Stimulated activated CD4-positive, alpha-beta T cell treated with anti-CD3 and anti-CD28 coated beads, Interleukin-4, amount 100 ng/mL, for 4 hours (primary cell): ENCODE measurements around the gene GSG1L.

ENCODE experiments used
- DNase-seq, 2 experiments: peaks; one replicate each; pipeline ENCODE4 v3.0.0-alpha.2; 2020

GSG1L gene

DNA sequence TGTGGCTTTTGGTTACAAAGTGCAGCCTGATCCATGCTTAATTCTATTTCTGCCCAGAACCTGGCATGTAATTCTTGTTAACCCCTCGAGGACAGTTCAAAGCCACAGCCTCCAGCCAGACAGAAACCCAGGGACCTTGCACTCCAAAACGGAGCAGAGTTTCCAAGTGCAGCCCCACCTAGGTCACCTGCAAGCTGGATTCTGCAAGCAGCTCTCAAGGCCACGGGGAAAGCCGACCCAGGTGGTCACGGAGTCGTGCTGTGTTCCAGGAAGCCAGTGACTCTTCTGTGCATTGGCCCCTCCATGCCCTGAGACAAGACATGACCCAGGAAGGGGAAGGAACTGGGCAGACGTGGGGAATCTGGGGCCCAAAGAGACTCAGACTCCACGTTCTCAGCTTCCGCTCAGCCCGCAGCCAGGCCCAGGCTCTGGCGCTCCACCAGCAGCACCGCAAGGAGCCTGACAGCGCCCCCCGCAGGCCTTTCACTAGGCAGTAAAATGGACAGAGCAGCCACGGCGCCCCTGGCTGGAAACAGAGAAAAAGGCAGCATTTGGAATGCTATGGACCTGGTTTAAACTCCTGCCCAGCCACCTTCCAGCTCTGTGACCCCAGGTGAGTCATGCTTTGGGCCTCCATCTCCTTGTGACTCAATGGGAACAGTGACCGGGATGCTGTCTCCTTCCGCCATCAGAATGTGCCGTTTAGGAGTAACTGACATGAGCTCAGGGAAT lies 27.3 kb upstream of the GSG1L start:
- DNase-seq = no peak

DNA sequence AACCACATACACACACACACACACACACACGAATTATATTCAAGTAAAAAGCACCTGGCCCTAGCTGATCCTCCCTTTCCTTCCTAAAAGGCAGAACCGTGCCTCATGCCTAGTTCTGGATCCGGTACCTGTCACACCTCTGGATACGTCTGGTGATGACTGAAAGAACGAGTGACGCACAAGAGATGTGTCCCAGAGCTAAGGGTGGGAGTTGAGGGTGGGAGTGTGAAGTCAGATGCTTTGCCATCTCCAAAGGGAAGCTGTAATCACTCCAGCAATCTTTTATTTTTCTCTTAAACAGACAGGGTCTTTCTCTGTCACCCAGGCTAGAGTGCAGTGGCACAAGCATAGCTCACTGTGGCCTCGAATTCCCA lies 26.5 kb upstream of the GSG1L start:
- DNase-seq = no peak

DNA sequence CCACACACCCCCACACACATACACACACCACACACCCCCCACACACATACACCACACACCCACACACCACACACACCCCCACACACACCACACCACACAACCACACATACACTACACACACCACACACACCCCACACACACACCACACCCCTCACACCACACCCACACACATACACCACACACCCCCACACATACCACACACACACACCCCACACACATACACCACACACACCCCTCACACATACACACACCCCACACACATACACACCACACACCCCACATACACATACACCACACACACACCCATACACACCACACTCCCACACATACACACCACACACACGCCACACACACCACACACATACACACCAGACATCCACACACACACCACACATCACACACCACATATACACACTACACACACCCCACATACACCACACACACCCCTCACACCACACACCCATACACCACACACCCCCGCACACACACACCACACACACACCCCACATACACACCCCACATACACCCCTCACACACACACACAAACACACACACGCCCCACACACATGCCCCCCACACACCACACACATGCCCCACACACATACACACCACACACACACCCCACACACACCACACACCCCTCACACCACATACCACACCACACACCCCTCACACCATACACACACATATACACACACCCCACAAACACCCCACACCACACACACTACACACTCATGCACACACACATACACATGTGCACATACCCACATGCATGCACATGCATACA lies 25.9 kb upstream of the GSG1L start:
- DNase-seq = no peak

DNA sequence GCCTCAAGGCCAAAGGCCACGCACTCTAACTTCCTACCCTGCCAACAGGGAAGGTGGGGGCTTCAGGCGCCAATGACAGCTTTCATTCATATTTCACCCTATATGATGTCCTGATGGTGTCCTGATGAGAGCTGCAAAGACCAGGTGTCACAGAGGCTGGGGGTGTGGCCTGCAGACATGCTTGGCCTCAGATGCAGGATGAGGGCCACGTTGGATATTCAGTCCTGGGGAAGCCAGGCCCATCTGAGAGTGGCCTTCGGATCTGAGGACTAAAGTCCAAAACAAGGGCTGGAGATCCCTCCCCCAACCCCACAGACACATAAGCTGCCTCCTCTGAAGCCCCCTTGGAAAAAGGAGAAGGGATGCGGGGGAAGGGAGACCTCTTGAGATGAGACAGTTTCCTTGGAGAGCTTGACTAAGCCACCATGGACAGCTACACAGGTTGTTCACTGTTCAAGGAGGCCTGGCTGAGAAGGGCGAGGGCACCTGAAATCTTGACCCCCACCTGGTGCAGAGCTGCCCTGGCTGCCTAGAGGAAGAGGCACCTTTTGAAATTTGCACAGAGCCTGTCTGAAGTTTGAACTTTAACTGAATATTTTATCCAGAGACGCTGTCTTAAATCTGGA lies 24.3 kb upstream of the GSG1L start:
- no peak for DNase-seq

DNA sequence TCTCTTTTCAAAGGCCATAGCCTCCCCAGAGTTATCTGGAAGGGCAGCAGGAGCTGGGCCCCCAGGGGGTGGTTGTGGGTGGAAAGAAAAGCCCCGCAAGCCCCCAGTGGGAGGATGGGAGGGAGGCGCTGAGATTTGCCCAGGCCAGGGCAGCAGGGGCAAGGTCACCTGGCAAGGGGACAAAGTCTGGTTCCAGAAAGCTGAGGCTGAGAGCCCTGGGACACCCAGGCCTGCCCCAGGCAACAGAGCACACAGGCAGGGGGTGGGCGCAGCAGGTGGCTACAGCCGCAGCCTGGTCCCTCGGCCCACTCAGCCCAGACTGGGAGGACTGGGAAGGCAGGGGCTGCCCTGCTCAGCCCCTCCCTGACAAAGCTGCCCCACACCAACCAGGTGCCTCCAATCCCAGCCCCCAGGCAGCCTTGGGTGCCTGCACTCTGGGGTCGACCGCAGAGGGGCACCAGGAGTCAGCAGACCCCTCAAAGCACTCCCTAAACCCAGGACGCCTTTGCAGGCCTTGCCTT lies 23.7 kb upstream of the GSG1L start:
- no peak for DNase-seq

DNA sequence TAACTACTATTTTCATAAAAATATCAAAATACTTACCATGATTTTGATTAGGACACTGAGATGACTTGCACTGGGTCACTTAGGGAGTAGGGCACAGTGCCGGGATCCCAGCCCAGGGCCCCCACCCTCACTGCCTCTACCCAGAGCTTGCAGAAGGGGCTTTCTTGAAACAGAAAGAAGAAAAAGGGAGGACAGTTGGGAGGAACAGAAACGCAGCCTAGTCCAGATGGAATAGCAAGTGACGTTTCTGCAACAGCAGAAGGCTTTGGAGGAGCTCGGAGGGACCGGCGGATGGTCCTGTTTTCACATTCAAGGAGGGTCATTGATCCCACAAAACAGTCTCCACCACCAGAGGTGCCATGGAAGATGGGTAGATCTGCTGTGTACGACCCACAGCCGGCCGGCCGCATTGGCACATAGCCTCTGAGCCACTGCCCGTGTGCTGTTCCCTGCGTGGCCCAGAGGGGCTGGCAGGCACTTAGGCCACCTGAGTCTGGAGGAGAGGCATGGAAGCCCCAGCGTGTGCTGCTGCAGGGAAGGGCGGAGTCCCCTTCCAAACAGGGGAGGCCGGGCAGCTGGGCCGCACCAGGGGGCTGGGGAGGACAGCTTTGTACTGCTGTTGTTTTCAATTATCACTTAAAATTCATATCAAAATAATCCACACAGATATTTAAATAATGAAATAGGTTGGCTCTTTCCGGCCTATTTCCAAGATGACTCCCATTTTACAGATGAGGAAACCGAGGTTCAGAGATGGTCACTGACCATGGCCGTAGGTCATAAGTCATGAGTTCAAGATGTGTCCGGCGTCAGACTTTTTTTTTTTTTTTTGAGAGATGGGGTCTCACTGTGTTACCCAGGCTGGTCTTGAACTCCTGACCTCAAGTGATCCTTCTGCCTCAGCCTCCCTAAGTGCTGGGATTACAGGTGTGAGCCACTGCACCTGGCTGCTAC lies 22.9 kb upstream of the GSG1L start:
- DNase-seq = no peak

DNA sequence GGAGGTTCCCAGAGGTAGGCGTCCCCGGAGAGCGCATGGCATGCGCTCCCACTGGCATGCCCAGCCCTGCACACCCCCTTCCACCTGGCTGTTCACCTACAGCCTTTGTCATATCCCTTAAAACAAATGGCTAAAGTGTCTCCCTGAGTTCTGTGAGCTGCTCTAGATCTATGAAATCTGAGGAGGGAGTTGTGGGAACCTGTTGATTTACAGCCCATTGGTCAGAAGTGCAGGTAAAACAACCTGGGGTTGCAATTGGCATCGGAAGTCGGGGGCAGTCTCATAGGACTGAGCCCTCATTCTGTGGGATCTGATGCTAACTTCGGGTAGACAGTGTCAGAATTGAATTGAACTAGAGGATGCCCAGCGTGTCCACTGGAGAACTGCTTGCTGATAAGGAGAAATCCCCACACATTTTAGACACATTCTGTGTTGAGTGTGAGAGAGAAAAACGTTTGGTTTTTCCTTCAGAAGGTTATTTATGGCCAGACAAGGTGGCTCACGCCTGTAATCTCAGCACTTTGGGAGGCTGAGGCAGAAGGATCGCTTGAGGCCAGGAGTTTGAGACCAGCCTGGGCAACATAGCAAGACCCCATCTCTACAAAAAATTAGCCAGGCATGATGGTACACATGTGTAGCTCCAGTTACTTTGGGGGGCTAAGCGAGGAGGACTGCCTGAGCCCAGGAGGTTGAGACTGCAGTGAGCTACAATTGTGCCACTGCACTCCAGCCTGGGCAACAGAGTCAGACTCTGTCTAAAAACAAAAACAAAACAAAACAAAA lies 22.1 kb upstream of the GSG1L start:
- no peak for DNase-seq

DNA sequence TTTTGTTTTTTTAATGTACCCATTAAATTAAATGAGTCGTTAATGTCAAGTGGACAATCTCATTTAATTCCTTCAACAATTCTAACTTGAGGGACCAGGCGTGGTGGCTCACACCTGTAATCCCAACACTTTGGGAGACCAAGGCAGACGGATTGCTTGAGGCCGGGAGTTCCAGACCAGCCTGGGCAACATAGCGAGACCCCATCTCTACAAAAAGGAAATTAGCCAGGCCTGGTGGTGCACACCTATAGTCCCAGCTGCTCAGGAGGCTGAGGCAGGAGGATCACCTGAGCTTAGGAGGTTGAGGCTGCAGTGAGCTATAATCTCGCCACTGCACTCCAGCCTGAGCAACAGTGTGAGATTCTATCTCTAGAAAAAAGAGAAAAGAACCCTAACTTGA lies 20.7 kb upstream of the GSG1L start:
- no peak for DNase-seq

DNA sequence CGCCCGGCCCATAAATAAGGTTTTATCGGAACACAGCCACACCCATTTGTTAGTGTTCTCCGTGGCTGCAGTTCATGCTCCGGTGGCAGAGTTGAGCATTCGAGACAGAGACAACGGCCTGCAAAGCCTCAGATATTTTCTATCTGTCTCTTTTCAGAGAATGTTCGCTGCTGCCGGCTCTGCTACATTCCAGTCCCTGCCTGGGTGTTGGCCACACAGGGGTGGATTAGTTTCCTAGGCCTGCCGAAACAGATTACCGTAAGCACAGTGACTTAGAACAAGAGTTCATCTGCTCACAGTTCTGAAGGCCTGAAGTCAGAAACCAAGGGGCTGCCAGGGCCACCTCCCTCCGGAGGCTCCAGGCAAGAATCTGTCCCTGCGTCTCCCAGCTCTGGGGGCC lies 19.1 kb upstream of the GSG1L start:
- no peak for DNase-seq

DNA sequence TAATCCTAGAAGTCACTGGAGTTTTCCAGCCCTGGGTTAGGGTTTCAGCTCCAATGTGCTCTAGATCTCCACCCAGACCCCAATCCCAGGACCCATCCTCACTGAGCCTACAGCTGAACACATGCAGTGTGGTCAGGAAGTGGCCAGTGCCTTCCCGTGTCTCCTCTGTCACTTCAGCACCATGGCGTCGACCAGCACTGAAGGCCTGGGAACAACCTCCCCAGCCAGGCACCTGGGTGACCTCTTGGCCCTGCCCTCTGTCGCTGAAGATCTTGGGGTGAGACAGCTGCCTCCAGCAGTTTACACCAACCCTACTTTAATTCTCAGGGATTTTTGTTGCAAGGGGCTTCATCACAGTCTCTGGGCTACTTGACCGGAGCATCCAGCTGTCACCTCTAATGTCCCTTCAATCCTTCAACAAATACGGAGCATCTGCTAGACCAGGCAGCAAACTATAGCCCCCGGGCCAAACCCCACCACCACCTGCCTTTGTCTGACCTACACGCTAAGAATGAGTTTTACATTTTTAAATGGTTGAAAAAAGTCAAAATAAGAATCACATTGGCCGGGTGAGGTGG lies 18.0 kb upstream of the GSG1L start:
- no peak for DNase-seq

DNA sequence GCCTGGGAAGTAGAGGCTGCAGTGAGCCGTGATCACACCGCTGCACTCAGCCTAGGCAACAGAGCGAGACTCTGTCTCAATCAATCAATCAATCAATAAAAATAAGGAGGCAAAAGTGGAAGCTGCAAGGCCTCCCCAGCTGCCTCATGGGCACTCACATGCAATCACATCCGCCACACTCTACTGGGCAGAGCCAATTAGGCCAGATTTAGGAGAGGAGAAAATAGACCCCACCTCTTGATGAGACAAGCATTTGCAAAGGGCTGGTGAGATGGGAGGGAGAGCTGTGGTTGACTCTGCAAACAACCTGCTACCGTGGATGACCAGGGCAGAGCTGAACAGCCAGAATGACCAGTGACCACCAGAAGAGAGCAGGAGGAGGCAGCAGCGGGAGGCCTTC lies 14.7 kb upstream of the GSG1L start:
- no peak for DNase-seq

DNA sequence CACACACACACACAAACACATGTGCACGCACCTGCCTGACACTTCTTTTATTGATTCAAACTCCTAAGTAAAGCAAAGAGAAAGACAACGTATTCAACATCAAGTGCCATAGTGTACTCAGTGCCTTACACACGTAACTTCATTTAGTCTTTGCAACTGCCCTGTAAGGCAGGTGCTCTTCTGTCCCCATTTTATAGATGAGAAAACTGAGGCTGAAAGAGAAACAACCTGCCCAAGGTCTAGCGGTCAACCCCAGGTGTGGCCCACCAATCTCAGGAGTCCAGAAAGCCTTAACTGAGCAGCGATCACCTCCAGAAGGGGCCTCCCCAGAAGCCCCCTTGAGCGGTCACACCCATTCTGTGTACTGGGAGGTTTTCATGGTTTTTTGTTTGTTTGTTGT lies 10.3 kb upstream of the GSG1L start:
- no peak for DNase-seq

DNA sequence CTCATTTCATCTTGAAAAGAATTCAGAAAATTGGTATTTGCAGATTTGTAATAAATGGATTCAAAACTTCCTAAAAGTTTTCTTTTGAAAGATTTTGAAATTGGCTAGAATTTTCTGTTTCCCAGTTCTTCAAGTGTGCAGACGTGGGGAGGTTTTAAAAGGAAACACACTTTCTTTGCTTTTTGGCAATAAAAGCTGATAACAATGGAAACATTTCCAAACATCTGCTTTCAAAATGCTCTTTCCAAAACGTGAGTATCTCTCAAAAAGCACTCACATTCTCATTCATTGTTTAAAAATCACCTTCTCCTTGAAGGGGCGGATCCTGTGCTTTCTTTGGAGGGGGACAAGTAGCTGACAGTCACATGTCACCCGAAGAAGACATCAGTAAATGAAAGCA lies 8.6 kb upstream of the GSG1L start:
- DNase-seq = no peak

DNA sequence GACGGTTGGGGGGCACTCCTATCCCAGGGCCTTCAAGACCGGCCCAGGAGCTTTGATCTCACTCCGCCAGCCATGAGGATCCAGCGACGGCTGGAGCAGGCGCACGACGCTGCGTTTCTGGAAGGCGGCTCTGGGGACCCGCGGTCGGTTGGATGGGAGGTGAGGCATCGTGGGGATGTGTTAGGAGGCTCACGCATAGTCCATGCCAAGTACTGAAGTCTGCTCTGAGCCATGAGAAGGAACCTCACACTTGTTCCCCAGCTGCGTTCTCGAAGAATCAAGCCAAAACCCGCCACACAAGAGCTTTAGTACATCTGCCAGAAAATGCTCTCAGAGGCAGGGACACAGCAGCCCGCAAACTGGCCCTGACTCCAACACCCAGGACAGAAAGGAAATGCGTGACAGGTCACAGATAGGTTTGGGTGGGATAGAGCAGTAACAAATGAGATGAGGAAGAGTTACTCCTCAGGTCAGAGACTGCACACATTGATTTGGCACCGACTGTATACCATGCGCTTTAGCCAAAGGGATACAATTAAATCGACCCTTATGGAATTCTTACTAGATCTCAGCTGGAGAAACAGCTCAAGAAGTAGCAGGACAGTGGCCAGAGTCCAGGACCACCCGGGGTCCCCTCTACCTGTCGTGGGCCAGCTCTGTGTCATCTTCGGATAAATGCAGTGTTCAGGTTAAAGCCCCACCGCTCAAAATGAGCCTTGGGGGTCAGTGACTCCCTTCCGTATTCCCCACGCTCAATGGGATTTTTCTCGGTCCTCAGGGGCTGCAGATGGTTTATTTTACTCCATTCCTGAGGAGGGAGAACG lies 6.7 kb upstream of the GSG1L start:
- DNase-seq = no peak

DNA sequence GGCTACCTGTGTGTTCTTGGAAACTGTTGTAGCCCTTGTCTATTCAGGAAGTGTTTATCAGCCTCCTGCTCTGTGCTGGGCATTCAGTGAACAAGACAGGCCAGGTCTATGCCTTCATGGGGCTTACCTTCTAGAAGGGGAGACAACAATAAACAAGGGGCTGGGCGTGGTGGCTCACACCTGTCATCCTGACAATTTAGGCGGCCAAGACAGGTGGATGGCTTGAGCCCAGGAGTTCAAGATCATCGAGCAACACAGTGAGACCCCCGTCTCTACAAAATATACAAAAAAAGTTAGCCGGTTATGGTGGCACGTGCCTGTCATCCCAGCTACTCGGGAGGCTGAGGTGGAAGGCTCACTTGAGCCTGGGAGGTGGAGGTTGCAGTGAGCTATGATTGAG lies 5.5 kb upstream of the GSG1L start:
- no peak for DNase-seq

DNA sequence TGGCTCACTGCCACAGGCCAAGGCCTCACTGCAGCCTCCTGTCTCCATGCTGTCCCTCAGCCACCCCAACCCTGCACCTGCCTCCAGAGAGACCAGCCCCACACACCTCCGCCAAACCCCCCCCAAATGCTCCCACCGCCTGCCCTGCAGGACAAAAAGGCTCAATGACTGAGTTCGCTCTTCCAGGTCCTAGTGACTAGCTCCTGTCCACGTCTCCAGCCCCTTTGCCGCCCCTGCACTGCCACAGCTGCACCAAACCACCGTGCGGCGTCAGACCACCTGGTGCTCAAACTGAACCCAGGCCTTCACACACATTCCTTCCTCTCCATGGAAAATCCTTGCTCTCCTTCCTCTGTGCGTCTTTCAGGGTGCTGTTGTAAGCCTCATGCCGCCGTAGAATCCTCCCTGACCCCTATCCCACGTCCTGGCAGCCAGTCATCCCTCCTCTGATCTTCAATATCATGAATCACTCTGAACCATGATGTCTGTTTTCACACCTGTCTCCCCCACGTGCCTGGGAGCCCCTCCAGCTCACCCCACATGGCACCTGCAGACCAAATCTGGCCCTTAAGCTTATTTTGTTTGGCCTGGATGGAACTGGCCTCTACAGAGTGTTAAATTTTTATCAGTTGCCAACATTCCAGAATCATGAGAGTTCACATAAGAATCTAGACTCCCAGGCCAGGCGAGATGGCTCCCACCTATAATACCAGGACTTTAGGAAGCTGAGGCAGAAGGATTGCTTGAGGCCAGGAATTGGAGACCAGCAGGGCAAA lies 4.3 kb upstream of the GSG1L start:
- DNase-seq = no peak

DNA sequence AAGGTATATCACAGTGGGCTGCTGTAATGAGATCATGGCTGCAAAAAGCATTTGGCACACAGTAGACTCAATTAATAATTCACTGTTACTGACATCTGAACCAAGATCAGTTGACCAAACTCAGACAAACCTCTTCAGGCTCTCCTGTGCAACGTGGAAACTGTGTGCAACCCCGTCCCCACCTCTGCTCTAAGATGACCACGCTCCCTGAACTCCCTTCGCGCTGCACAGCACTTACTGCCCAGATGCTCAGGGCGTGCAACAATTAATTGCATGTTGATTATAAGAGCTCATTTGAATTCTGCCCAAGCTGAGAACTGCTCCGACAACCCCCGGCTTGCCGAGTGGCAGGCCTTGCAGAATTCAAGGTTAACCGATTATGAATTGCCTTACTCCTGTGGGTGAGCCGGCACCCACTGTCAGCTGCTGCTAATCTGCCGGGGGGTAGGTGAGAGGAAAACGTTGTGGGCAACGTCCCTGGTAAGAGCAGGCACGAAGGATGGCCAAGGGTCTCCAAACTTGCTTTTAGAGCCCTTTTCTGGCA lies 1.3 kb upstream of the GSG1L start:
- no peak for DNase-seq

DNA sequence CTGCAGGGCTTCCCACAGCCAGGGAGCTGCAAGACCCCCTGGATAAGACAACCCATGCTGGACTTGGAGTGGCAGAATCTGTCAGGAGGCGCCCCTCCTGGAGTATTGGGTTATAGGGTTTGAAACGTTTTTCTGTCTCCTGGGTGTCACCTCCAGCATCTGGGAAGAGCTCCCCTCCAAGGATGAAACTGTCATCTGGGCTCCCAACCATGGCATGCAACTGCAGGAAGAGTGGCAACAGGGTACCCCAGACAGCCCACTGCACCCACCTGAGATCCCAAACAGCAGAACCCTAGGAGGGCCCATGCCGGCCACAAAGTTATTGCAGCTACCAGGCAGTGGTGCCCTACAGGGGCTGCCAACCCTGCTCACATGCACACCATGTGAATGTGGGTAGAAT lies 636 bp upstream of the GSG1L start:
- no peak for DNase-seq

DNA sequence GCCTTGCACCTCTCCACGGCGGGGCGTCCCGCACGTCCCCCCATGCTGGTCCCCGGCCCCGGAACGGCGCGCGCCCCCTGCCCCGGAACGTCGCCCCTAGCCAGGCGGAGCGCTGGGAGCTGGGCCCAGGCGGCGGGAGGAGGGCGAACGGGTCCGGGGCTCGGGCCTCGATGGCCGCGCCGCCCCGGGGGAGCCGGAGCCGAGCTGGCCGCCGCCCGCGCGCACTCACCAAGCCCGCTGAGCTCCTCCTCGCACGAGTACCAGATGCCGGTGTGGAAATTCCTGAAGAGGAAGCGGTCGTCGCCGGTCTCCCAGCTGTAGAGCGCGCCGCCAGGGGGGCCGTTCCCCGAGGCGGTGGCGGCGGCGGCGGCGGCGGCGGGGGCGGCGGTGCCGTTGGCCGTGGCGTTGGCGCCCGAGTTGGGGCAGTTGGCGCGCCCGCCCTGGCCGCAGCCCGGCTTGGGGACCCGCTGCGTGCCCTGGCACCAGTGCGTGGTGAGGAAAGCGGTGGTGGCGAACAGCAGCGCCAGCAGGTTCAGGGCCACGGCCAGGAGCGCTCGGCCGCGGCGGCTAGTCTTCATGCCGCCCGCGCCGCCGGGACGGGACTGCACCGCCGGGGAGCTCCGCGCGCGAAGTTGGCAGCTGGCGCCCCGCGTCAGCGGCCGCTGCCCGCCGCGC lies 530 bp downstream of the GSG1L start:
- no peak for DNase-seq
